NCI-H1105 (cell line): ENCODE measurements around the gene CPNE2.
"Not testable (repeated sequence)": the region's sequence is repeated elsewhere in the genome, so short reads cannot be mapped to it uniquely, and the experiment has no call there.

ENCODE experiments used
- DNase-seq: peaks from one replicate; lab custom pipeline; 2025; lab: John Stamatoyannopoulos, UW

CPNE2 gene

DNA sequence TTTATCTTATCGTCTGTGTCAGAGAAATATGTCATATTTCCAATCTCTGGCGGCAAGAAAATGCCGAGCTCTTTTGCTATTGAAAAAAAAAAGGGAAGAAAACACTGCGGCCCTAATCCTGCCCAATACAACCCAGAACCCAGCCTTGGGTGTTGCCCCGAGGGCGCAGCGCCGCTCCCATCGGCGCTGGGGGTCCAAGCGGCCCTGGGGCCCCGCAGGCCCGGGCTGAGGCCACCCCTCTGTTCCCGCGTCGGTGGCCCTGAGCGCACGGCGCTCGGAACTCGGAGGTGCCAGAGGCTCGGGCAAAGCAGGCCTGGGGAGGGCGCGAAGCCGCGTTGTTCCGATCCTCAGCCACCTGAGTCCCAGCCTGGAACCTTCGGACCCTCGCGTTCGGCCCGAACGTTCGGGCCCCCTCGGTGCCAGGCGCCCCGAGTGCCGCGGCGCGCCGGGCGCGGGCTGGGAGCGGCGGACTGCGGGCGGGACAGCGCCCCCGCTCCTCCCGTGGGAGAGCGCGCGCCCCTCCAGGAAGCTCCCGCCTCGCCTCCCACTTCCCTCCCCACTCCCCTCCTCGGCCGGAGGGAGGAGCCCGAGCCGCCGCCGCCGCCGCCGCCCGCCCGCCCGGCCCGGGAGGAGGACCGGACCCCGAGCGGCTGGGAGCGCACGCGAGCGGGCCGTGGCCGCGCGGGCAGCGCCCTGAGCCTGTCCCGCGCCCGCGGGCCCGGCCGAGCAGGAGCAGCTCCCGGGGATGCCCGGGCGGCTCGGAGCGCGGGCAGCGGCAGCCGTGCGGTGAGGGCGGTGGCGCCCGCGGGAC, at the start of gene CPNE2:
TSS of gene CPNE2 (plus strand) at position 609 of the 811 bp plus-strand sequence. CDS start 18,160 bp downstream, outside the sequence.
- peak; percentile 14 for DNase-seq

DNA sequence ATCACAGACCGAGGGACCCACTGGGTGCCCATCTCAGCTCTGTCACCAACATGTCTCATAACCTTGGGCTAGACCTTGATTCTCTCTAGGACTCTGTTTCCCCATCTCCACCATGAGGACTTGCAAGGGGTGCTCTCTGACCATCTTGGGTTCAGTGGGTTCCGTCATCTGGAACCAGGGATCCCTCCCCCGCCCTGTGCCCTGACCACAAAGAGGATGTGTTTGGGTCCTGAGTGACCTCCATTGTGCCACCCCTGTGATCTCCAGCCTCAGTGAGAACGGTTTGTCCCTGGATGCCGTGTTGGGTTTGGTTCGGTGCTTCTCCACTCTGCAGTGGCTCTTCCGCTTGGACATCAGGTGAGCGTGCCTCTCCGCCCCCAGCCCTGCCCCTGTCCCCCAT, 49.1 kb upstream of the CPNE2 start:
- DNase-seq, result no peak

- DNase-seq, result no peak
Observed at GRCh38 chr16:57044931-57045693, 47.3 kb upstream of the CPNE2 start.

- no peak for DNase-seq
Observed at GRCh38 chr16:57045694-57046381, 46.5 kb upstream of the CPNE2 start.

GRCh38 chr16:57048095-57048494, 44.3 kb upstream of the CPNE2 start:
- no peak for DNase-seq

DNA sequence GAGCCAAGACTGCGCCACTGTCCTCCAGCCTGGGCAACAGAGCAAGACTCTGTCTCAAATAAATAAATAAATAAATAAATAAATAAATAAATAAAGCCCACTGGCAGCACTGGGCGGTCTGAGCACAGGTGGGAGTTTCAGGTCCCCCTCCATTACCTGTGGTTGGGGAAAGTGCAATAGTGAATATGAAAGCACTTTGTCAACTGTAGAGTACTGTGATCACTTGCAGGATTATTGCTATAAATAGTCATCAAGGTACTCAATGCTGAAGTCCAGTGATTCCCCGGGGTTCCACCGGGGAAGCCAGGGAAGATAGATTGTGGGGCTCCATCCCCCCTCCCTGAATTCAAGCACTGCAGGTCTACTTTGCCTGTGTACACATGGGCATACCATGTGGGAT, 42.7 kb upstream of the CPNE2 start:
- no peak for DNase-seq

DNA sequence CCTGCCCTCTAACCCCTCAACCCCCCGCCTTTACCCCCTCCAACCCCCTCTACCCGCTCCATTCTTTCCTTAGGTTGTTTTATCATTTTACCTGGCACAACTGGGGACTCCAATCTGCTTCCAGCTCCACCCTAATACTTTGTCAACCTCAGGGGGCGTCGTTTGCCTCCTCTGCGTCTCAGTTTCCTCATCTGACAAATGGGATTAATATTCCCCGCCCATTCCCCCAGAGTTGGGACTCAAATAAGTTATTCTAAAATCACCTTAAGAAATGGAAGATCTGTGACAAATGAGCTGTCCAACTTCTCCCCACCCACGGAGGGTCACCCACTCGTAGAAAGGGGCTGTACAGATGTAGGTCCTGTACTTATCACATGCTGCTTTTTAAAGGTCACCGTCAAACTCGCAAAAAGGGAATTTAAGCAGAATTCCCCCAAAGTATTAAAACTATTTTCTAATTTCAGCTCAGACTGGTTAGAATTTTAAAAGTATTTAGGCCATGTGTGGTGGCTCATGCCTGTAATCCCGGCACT, 40.6 kb upstream of the CPNE2 start:
- no peak for DNase-seq

- DNase-seq, result no peak
Observed at GRCh38 chr16:57053206-57053605, 39.2 kb upstream of the CPNE2 start.

GRCh38 chr16:57054338-57054737, 38.0 kb upstream of the CPNE2 start:
- DNase-seq, result no peak

GRCh38 chr16:57054771-57055170, 37.6 kb upstream of the CPNE2 start:
- DNase-seq, result no peak

- no peak for DNase-seq
Observed at GRCh38 chr16:57055671-57056070, 36.7 kb upstream of the CPNE2 start.

DNA sequence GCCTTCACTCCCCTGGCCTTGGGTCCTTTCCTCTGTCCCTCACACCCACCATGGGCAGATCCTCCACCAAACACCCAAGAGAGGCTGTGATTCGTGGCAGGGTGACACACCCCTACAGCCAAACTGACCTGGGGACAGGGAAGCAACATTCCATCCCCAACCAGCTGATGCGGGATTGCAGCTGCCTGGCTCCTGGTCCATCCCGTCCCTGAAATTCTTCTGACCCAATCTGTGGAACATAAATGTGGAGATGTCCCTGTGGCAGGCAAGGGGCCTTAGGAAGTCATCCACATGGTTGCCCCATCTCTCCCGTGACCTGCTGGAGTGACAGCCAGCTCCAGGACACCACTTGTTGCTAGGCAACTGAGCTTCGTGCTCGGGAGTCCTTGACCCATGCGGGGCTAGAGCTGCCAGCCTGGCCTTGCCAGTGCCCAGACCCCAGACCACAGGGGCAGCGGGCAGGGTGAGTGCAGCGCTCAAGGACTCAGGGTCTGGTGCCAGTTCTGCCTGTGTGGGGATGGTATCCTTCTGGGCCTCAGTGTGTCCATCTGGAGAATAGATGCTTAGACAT, 34.0 kb upstream of the CPNE2 start:
- no peak for DNase-seq

DNA sequence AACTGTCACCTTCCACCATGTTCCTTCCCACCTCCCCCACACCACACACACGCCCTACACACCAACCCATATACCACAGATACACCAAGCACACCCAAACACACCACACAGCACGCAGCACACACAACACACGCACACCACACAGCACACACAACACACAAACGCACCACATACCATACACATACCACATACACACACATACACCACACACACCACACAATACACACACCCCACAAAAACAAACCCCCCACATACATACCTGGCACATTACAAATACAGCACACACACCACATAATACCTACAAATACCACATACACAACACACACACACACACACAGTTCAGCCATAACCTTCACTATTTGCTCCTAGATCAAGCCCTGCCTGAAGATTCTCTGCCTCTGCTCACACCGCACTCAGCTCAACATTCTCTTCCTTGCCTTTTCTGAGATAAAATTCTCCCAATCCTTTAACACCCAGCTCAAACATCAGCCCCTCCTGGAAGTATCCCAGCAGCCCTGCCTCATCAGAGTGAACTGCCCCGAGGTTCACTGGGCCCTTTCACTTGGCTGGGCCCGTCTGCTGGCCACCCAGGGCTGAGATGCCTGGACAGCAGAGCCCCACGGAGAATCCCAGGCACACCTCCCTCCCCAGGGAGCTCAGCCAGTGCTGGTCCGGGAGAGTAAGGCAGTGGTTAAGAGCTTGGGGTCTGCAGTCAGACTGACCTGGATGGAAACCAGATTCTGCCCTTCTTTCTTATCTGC, 31.9 kb upstream of the CPNE2 start:
- DNase-seq, result no peak

GRCh38 chr16:57061084-57061905, 31.1 kb upstream of the CPNE2 start:
- DNase-seq, result no peak

DNA sequence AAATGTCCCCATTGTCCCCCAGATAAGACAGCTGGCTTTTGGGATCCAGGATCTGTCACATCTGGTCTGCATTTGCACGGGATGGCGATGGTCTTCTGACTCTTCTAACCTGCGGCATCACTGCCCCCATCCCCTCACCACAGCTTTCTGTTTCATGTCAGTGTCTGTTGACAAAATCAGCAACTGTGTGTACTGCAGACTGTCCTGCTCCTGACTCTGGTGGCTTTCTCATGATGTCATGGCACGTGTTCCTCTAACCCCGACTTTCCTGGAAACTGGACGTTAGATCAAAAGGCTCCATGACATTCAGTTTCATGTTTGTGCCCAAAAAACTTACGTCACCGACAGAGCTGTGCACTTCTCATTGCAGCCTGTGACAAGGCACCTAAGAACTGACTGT, 30.1 kb upstream of the CPNE2 start:
- no peak for DNase-seq

DNA sequence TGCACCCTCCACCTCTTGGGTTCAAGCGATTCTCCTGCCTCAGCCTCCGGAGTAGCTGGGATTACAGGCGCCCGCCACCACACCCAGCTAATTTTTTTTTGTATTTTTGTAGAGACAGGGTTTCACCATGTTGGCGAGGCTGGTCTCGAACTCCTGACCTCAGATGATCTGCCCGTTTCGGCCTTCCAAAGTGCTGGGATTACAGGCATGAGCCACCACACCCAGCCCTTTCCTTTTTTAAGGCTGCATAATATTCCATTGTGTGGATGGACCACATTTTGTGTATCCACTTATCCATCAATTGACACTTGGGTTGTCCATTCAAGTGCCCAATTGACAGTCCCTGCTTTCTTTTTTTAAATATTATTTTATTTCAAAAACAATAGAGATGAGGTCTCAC, 29.2 kb upstream of the CPNE2 start:
- DNase-seq, result not testable (repeated sequence)

DNA sequence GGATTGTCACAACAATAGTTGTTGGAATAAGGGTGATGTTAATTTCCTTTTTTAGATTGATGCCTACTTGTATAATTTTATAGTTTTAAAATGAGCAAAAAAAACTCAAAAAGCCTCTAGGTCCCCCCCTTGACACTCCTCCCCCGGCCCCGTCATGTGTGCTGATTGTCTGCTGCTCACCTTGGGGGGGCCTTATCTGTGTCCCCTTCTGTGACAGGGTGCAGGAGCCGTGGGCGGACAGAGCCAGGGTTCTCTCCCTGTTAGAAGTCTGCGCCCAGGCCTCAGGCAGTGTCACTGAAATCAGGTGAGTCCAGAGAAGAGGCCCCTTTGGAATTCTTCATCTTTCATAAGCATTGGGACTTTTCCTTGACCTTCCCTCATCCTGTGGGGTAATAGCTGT, 27.4 kb upstream of the CPNE2 start:
- DNase-seq, result no peak

DNA sequence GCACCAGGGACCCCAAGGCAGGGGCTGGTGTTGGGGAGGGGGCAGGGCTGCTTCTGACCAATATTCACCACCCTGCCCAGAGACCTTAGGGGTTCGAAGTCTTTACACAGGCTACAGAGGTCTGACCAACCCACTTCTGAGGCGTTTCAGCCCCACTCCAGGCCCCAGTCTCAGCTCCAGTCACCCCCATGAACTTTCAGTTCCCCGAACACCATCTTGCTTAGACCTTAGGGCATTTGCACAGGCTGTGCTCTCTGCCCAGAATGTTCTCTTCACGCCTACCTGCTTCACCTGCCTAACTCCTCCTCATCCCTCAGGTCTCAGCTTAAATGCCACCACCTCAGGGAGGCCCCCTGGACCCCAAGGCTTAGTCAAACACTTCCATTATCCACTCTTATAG, 25.8 kb upstream of the CPNE2 start:
- no peak for DNase-seq

DNA sequence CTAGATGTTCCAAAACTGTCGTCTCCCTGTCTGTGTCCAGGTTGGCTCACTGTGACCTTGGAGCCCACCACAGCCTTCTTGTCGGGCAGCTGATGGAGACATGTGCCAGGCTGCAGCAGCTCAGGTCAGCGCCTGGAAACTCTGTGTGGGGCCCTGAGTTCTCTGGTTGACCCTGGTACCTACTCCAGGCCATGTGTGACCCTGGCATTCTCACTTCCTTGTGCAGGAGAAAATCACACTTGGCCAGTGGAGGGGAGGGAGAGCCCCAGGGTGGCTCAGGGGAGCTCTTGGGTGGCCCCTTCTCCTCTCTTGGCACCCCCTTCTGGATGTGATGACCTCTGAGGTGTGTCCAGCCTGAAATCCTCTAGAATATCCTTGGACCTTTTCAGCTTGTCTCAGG, 25.0 kb upstream of the CPNE2 start:
- no peak for DNase-seq

GRCh38 chr16:57069053-57069452, 23.3 kb upstream of the CPNE2 start:
- DNase-seq, result no peak
